ENCODE data around the gene TNFRSF4.
"Not testable (repeated sequence)": the region's sequence is repeated elsewhere in the genome, so short reads cannot be mapped to it uniquely, and the experiment has no call there.

TNFRSF4 gene

DNA sequence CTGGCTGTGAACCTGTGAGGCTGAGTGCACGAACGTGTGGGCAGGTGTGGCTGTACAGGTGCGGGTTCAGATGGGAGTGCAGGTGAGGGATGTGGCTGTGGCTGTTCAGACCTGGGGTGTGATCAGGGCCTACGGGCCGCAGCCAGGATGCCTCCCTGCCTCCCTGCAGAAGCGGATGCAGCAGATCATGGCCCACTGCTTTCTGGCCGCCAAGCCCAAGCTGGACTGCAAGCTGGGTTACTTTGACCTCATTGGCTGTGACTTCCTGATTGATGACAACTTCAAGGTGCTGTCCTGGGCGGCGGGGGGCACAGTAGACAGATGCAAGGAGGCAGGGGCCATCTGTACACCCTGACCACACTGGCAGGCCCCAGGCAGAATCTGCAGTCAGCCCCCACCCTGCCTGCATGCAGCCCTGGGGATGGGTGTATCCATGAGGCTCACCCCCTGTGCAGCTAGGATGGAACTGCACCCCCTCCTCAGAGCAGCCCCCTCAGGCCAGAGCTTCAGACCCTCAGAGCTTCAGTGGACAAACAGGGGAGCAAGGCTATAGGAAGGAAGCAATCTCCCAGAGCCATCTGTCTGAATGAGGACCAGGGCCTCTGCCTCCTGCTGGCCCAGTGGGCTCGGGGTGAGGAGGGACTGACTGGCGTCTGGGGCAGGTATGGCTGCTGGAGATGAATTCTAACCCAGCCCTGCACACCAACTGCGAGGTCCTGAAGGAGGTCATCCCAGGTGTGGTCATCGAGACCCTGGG lies 17.3 kb downstream of the TNFRSF4 start:
- TF ChIP-seq, protein P1, sequence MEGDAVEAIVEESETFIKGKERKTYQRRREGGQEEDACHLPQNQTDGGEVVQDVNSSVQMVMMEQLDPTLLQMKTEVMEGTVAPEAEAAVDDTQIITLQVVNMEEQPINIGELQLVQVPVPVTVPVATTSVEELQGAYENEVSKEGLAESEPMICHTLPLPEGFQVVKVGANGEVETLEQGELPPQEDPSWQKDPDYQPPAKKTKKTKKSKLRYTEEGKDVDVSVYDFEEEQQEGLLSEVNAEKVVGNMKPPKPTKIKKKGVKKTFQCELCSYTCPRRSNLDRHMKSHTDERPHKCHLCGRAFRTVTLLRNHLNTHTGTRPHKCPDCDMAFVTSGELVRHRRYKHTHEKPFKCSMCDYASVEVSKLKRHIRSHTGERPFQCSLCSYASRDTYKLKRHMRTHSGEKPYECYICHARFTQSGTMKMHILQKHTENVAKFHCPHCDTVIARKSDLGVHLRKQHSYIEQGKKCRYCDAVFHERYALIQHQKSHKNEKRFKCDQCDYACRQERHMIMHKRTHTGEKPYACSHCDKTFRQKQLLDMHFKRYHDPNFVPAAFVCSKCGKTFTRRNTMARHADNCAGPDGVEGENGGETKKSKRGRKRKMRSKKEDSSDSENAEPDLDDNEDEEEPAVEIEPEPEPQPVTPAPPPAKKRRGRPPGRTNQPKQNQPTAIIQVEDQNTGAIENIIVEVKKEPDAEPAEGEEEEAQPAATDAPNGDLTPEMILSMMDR (IDR thresholded peaks at IDR 0.05; ENCODE audit: insufficient read depth, low read depth, low read length, missing control alignments): no peak
- H3K4me3 ChIP-seq (ENCODE audit: low read depth, low read length): no peak overlapping the region
- no peak for DNase-seq (ENCODE audit: low read depth)

DNA sequence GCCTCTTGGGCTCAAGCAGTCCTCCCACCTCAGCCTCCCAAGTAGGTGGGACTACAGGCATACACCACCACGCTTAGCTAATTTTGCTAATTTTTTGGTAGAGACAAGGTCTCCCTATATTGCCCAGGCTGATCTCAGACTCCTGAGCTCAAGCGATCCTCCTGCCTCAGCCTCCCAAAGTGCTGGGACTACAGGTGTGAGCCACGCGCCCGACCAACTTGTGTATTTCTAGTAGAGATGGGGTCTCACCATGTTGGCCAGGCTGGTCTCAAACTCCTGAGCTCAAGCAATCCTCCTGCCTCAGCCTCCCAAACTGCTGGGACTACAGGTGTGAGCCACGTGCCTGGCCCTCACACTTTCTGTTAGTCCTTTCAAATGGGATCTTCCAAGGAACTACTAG lies 18.2 kb downstream of the TNFRSF4 start:
- not testable (repeated sequence) for H3K4me3 ChIP-seq (ENCODE audit: low read depth, low read length); DNase-seq (ENCODE audit: low read depth)

DNA sequence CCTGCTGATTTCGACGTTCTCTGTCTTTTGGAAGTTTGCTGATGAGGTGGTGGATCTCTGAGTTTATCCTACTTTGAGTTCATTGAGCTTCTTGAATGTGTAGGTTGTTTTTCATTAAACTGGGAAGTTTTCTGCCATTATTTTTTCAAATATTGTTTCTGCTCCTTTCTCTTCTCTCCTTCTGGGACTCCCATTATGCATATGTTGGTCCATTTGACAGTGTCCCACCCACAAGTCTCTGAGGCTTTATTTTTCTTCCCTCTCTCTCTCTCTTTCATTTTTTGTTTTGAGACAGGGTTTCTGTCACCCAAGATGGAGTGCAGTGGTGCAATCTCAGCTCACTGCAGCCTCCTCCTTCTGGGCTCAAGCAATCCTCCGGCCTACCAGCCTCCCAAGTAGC lies 19.2 kb downstream of the TNFRSF4 start:
- no peak for DNase-seq (ENCODE audit: low read depth)
- H3K4me3 ChIP-seq (ENCODE audit: low read depth, low read length): no peak overlapping the region
- TF ChIP-seq, protein P1 (IDR thresholded peaks at IDR 0.05; ENCODE audit: insufficient read depth, low read depth, low read length, missing control alignments): no peak

DNA sequence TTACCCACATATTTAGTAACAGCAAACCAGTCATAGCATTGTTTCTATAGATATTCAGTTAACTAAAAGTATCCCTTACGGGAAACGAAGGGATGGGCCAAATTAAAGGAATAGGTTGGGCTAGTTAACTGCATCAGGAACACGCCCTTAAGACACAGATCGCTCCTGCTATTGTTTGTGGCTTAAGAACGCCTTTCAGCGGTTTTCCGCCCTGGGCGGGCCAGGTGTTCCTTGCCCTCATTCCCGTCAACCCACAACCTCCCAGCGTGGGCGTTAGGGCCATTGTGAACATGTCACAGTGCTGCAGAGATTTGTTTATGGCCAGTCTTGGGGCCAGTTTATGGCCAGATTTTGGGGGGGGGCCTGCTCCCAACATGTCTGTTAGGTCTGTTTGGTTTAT lies 22.2 kb downstream of the TNFRSF4 start:
- H3K4me3 ChIP-seq (ENCODE audit: low read depth, low read length): no peak overlapping the region
- DNase-seq (ENCODE audit: low read depth): no peak
- TF ChIP-seq, protein P1 (IDR thresholded peaks at IDR 0.05; ENCODE audit: insufficient read depth, low read depth, low read length, missing control alignments): no peak

DNA sequence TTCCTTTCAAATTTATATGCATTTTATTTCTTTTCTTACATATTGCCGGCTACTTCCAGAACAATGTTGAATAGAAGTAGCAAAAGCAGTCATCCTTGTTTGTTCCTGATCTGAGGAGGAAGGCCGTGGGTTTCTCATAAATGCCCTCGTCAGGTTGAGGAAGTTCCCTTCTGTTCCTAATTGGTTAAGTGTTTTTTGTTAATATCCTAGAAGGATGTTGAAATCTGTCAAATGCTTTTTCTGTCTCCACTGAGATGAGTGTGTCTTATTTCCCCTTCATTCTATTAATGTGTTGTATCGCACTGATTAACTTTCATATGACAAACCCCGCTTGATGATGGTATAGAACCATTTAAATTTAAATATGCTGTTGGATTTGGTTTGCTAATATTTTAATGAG lies 24.8 kb downstream of the TNFRSF4 start:
- no peak for DNase-seq (ENCODE audit: low read depth)
- H3K4me3 ChIP-seq (ENCODE audit: low read depth, low read length): no peak overlapping the region
- TF ChIP-seq, protein P1 (IDR thresholded peaks at IDR 0.05; ENCODE audit: insufficient read depth, low read depth, low read length, missing control alignments): no peak

DNA sequence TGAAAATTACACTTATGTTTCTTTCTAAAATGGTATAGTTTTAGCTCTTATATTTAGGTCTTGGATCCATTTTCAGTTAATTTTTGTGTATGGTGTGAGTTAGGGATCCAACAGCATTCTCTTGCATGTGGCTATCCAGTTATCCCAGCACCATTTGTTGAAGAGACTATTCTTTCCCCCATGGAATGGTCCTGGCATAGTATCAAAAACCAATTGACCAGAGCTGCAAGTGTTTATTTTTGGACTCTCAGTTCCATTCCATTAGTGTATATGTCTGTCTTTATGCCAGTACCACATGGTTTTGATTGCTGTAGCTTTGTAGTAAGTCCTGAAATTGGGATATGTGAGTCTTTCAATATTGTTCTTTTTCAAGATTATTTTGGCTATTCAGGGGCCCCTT lies 26.0 kb downstream of the TNFRSF4 start:
- DNase-seq (ENCODE audit: low read depth): no peak
- no peak overlapping the region for H3K4me3 ChIP-seq (ENCODE audit: low read depth, low read length)
- TF ChIP-seq, protein P1 (IDR thresholded peaks at IDR 0.05; ENCODE audit: insufficient read depth, low read depth, low read length, missing control alignments): no peak

DNA sequence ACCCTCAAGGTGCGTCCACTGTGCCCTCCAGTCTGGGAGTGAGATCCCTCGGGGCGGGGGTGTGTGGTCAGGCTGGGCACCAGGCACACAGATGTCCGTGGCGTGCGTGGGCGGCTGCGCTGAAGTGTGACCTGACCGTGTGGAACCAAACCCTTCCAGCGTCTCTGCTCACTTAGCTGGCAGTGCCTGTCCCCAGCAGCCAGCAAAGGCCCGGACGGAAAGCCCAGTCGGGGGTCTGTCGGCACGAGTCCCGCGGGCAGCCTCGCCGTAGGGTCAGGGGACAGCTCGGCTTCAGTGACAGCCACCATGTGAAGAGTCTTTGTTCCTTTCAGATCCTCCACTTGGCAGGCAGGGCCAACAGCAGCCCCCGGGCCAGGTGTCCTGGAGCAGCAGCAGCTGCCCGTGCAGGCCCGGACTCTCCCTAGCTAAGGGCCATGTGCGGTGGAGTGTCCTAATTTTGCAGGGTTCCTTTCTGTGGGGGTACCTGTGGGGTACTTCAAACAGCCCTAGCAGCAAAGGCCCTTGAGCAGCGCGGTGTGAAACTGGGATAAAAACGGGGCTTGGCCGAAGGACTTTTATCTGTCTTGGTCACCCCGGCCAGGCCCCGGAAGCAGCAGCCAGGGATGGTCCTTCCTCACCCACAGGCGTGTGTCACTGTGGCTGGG lies 28.7 kb downstream of the TNFRSF4 start:
- no peak overlapping the region for H3K4me3 ChIP-seq (ENCODE audit: low read depth, low read length)
- TF ChIP-seq, protein P1 (IDR thresholded peaks at IDR 0.05; ENCODE audit: insufficient read depth, low read depth, low read length, missing control alignments): no peak
- no peak for DNase-seq (ENCODE audit: low read depth)

All from GM12865 (cell line).